Measurements from ENCODE around the gene ASB15.
A peak's percentile ranks its signal among the peaks of the same experiment; 100 is the strongest.

GRCh38 chr7:123581162-123581459 is 20.5 kb upstream of the ASB15 start:
- TF ChIP-seq CTCF (IDR thresholded peaks at IDR 0.05) (peak; percentile 58), REST (IDR thresholded peaks at IDR 0.05; ENCODE audit: insufficient read depth in 1 of 2, low read depth in 2 of 2, low read length in 1 of 2) (no peak), SIN3A (IDR thresholded peaks at IDR 0.05; ENCODE audit: borderline replicate concordance, insufficient read depth, low read depth, low read length) (no peak), POLR2AphosphoS5 (IDR thresholded peaks at IDR 0.05; ENCODE audit: low read depth, low read length) (no peak)

Measured in Panc1 (cell line).